Ovary (tissue), 9 donors: Measurements from ENCODE around the gene SUCO. TPM values are rescaled to one million over a fixed set of nuclear protein-coding genes. Genes with fewer than 3 reads are reported as not detected.

Experiments
- DNase-seq, 5 donors: peaks; one replicate each; pipeline ENCODE4 v3.0.0-alpha.2; 2019 to 2020
- H3K27ac ChIP-seq, 2 donors: fragments of 200-600 bp; one replicate each; pipeline versions ENCODE4 v1.5.1 to v1.8.0; 2019 to 2022
- H3K27me3 ChIP-seq: fragments of 200-600 bp; one replicate; pipeline ENCODE4 v1.8.0; 2022
- H3K36me3 ChIP-seq: fragments of 200-600 bp; sonication (generic); one replicate; pipeline ENCODE4 v1.5.1; 2019
- H3K4me1 ChIP-seq: one replicate; pipeline ENCODE4 v1.8.1; 2013; ENCODE audit warnings: mild to moderate bottlenecking, moderate library complexity; ENCODE audit not compliant: insufficient read depth
- H3K4me3 ChIP-seq: fragments of 200-600 bp; sonication (generic); one replicate; pipeline ENCODE4 v1.5.1; 2017
- H3K9me3 ChIP-seq, 2 donors: fragments of 200-600 bp in 1 of 2; sonication (generic) in 1 of 2; one replicate each; pipeline versions ENCODE4 v1.5.1 to v1.8.1; 2013 to 2019; ENCODE audit warnings: mild to moderate bottlenecking in 1 of 2, moderate library complexity in 1 of 2
- EP300 ChIP-seq: sonication (generic); formaldehyde crosslinking; IDR thresholded peaks from one replicate; pipeline ENCODE4 v1.6.1; 2017; ENCODE audit warnings: antibody characterized with exemption
- POLR2A ChIP-seq: fragments of 450-650 bp; IDR thresholded peaks from one replicate; pipeline ENCODE4 v1.6.1; 2017; ENCODE audit warnings: antibody characterized with exemption, mild to moderate bottlenecking, moderate library complexity
- WGBS, 3 donors: extraction: QIAGEN DNeasy Blood & Tissue Kit in 1 of 3; methylation state at CpG; one replicate each; pipeline versions ENCODE4 v1.1.5 to v1.1.7; 2013 to 2017; 5-methylcytosine and 5-hydroxymethylcytosine counted together
- intact Hi-C, 4 donors: fragments of 100-400 bp; cut with DNase I; formaldehyde crosslinking; loops; one replicate each; pipeline versions ENCODE4 v1.11.0 to v1.15.1; 2022 to 2023
- polyA plus RNA-seq, 2 donors: library from polyadenylated mRNA; stranded (reverse); fragments of 200-250 nt in 1 of 2; fragments of 350-450 nt in 1 of 2; fragmentation: Illumina TruSeq in 1 of 2; extraction: RNeasy Lipid Tissue Mini Kit (QIAGEN cat#74804) in 1 of 2; gene quantifications; one replicate each; pipeline ENCODE4 v1.2.3, GENCODE V29; 2013 to 2014
- total RNA-seq, 7 donors: library from RNA; depleted of rRNA in 2 of 7; stranded (reverse); fragments of >200 nt in 2 of 7; fragmentation: NEBNext Ultra II Directional in 3 of 7; extraction: Animal tissue kit (Norgen Biotek cat#: 25700) in 3 of 7; gene quantifications; one replicate each; pipeline versions ENCODE4 v1.1.0 to v1.2.4, GENCODE V29; 2016 to 2023
- TF ChIP-seq, protein P1 (sequence below), 3 donors: fragments of 450-650 bp in 2 of 3; fragments of 200-600 bp in 1 of 3; IDR thresholded peaks; one replicate each; pipeline versions ENCODE4 v1.5.1 to v1.8.0; 2016 to 2022; ENCODE audit warnings: antibody characterized with exemption in 3 of 3, mild to moderate bottlenecking in 1 of 3
- donor health status: DM: no; HTN: no; CAD: no; lungs with moderate emphysema.
- donor health status: DM: no; HTN: no; CAD: no.
- donor health status: Bipolar disorder and iron deficiency.
- donor health status: DM: yes; HTN: yes; CAD: no.
- donor health status: DM: no; HTN: no; CAD: no.
- donor health status: DM: yes; HTN: yes; CAD: no.

SUCO gene
- total and polyA plus RNA-seq, 9 donors = 14.0 to 68.1 (median 55.5) TPM

- TF ChIP-seq EP300 (no peak), POLR2A (no peak)
- TF ChIP-seq, protein P1, sequence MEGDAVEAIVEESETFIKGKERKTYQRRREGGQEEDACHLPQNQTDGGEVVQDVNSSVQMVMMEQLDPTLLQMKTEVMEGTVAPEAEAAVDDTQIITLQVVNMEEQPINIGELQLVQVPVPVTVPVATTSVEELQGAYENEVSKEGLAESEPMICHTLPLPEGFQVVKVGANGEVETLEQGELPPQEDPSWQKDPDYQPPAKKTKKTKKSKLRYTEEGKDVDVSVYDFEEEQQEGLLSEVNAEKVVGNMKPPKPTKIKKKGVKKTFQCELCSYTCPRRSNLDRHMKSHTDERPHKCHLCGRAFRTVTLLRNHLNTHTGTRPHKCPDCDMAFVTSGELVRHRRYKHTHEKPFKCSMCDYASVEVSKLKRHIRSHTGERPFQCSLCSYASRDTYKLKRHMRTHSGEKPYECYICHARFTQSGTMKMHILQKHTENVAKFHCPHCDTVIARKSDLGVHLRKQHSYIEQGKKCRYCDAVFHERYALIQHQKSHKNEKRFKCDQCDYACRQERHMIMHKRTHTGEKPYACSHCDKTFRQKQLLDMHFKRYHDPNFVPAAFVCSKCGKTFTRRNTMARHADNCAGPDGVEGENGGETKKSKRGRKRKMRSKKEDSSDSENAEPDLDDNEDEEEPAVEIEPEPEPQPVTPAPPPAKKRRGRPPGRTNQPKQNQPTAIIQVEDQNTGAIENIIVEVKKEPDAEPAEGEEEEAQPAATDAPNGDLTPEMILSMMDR (IDR thresholded peaks at IDR 0.05) = no peak
- peaks cover 4% of the 10 kb centered on the region for H3K4me1 ChIP-seq
Observed at GRCh38 chr1:172537366-172537765, 4.4 kb downstream of the SUCO start.

DNA sequence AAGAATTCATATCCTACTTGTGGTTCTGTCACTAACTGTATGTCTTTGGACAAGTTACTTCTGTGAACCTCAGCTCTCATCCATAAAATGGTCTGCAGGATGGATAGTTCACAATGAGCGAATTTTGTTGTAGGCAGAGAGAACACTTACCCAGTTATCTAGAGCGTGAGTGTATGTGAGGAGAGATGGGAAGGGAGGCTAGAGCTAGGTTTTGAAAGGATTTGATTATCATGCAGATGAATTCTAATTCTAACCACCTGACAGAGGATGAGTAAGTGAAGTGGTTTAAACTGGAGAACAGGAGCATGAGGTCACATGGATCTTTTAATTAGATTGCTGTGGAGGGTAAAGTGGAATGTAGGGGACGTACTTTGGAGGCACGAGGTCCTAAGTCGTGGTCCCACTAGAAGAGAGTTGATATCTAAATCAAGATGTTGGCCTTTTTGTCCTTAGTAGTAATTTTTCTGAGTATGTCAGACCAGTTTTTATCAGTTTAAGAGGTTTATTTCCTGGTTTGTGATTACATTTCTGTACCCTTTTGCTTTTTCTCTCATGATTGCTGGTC lies 5.0 kb downstream of the SUCO start:
- H3K9me3 ChIP-seq = no peaks in the 10 kb centered on the region
- H3K27me3 ChIP-seq = no peaks in the 10 kb centered on the region
- H3K4me3 ChIP-seq = no peak overlapping the region
- 93 to 98% (median 96%) methylated on average over 5 of the region's 5 CpGs for WGBS, 3 donors
- TF ChIP-seq EP300 = no peak
- TF ChIP-seq, protein P1 (IDR thresholded peaks at IDR 0.05) = no peak
- TF ChIP-seq POLR2A = no peak
- DNase-seq = no peak
- no peak overlapping the region for H3K27ac ChIP-seq
- H3K36me3 ChIP-seq = no peaks in the 10 kb centered on the region
- H3K4me1 ChIP-seq = peaks cover 4% of the 10 kb centered on the region
- intact Hi-C loops = no loop called here

More at GRCh38 chr1:172537366-172537765, 4.4 kb downstream of the SUCO start:
- Histone ChIP-seq H3K27ac (no peak overlapping the region), H3K9me3 (no peaks in the 10 kb centered on the region), H3K4me3 (no peak overlapping the region), H3K36me3 (no peaks in the 10 kb centered on the region), H3K27me3 (no peaks in the 10 kb centered on the region)
- WGBS, 3 donors = 76 to 86% (median 76%) methylated on average over 2 of the region's 2 CpGs
- intact Hi-C loops = no loop called here
- DNase-seq = no peak

DNA sequence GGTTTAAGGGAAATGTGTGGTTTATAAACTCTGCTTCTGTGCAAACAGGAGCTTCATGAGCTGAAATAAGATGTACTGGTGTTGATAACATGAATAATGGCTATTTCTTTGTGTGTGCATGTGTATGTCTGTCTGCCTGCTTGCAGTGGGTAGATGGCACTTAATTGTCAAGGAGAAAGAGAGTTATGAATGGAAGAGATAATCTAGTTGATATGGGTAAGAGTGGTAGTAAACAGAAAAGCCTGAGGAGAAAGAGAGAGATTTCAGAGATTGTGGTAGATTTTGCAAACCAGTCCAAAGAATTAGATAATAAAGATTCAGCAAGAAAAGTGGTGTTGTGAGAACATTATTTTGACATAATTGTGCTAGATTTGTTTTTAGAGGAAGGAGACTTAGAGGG lies 7.7 kb downstream of the SUCO start:
- TF ChIP-seq EP300 (no peak), POLR2A (no peak)
- TF ChIP-seq, protein P1 (IDR thresholded peaks at IDR 0.05) = no peak
- Histone ChIP-seq H3K36me3 (no peaks in the 10 kb centered on the region), H3K4me1 (peaks cover 4% of the 10 kb centered on the region), H3K27ac (no peak overlapping the region), H3K4me3 (no peak overlapping the region), H3K27me3 (no peaks in the 10 kb centered on the region), H3K9me3 (no peaks in the 10 kb centered on the region)
- DNase-seq = no peak
- intact Hi-C loops = no loop called here

DNA sequence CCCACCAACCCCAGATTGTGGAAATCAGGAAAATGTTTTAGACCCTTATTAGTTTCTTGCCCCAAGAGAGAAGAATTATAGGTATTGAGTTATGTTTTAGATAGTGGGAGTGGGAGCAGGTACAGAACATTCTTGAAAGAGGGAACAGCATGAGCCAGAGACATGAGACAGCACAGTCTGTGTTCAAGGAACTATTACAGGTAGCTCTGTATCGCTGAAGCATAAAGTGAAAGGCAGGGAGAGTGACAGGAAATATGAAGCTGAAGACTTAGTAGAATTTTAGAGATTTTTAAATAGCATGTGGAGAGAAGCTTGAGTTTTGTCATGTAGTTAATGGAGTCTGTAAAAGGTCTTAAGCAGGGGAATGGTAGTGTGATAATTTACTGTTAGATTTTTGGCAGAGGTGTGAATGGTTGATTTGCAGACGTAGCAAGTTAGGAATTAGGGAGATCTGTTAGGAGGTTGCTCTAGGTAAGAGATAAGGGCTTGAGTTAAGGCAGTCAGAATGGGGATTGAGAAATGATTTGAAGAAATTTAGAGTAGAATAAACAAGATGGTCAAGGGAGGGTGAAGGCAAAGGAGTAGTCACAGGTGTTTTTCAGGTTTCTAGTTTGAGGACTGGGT lies 11.6 kb downstream of the SUCO start:
- Histone ChIP-seq H3K4me1 (no peaks in the 10 kb centered on the region), H3K9me3 (no peaks in the 10 kb centered on the region), H3K36me3 (no peaks in the 10 kb centered on the region), H3K27me3 (no peaks in the 10 kb centered on the region), H3K27ac (no peak overlapping the region), H3K4me3 (no peak overlapping the region)
- DNase-seq = no peak
- no peak for TF ChIP-seq POLR2A
- TF ChIP-seq EP300 = no peak
- WGBS, 3 donors = 72 to 80% (median 77%) methylated on average over 2 of the region's 2 CpGs
- intact Hi-C loops = no loop called here

GRCh38 chr1:172545396-172546004 lies 12.6 kb downstream of the SUCO start:
- H3K9me3 ChIP-seq = no peaks in the 10 kb centered on the region
- H3K27me3 ChIP-seq = no peaks in the 10 kb centered on the region
- no peak for DNase-seq
- H3K27ac ChIP-seq = no peak overlapping the region
- no peaks in the 10 kb centered on the region for H3K36me3 ChIP-seq
- no peak overlapping the region for H3K4me3 ChIP-seq
- H3K4me1 ChIP-seq = no peaks in the 10 kb centered on the region
- TF ChIP-seq, protein P1 (IDR thresholded peaks at IDR 0.05) = no peak
- TF ChIP-seq EP300 (no peak), POLR2A (no peak)
- intact Hi-C loops = no loop called here
- 91 to 93% (median 93%) methylated on average over 4 of the region's 4 CpGs for WGBS, 3 donors
